HG03521 (cell line): Measurements from ENCODE around the gene MYO3B.
"Not testable (repeated sequence)": the region's sequence is repeated elsewhere in the genome, so short reads cannot be mapped to it uniquely, and the experiment has no call there.

ENCODE experiments used
- ATAC-seq: cut with Tn5 transposase; IDR thresholded peaks from one replicate; pipeline ENCODE4 v1.9.1; 2021; ENCODE audit warnings: mild to moderate bottlenecking, moderate library complexity; ENCODE audit not compliant: unreplicated experiment

Gene MYO3B

GRCh38 chr2:170671079-170671478 lies 493.1 kb downstream of the MYO3B start:
- no peak for ATAC-seq

DNA sequence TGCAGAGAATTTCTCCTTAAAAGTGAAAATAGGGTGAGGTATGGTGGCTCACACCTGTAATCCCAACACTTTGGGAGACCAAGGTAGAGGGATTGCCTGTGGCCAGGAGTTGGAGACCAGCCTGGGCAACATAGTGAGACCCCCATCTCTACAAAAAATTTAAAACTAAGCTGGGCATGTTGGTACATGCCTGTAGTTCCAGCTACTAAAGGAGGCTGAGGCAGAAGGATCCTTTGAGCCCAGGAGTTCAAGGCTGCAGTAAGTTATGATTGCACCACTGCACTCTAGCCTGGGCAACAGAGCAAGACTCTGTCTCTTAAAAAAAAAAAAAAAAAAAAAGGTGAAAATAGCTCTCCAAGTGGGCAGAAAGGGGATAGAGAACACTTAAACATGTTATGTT lies 496.3 kb downstream of the MYO3B start:
- not testable (repeated sequence) for ATAC-seq

DNA sequence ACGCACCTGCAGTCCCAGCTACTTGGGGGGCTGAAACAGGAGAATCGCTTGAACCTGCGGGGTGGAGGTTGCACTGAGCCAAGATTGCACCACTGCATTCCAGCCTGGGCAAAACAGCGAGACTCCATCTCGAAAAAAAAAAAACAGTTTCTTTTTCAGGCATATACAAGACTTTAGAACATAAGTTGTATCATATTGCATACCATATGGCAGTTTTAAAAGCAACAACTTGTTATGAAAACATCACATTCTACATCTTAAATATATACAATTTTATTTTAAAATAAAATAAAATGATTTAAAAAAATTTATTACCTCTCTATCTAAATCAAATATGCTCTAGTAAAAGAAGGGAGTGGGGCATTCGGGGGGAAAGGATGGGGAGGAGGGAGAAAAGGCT lies 497.8 kb downstream of the MYO3B start:
- ATAC-seq: no peak

- ATAC-seq: no peak
These were observed 501.7 kb downstream of the MYO3B start for GRCh38 chr2:170679607-170680079.

DNA sequence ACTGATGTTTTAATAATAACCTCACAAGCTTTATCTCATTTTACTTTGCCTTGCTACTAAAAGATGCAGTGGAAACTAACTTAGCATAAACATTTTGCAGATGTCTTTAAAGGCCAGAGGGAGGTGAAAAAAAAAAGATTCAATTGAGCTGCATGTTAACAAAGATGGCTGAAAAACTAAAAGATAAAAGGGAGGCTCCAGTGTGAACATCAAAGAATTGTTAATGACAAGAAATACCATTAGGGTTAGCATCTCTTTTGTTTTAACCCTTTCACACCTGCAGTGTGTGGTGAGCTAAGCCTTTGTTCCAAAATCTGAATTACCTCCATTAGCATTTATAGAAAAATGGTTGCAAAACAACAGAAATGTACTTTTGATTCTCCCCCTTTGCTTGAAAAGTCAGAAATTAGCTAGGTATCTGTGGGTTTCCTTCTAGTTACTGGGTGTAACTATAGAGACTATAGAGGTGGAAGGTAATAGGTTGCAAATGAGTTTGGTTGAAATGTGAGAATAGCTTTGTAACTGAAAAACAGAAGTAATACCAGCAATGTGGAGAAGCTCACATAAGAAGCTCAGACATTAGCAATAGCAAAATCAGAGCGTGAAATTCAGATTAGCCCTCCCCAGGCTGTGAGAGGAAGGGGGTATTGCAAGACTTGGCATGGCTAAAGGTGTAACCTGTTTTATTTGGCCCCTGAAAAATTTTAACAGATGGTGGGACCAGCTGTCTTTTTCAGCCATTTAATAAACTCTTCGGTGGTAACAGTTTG lies 502.4 kb downstream of the MYO3B start:
- peak; percentile 88 for ATAC-seq

- no peak for ATAC-seq
These were observed 503.4 kb downstream of the MYO3B start for GRCh38 chr2:170681311-170681710.

GRCh38 chr2:170685591-170685990 lies 507.6 kb downstream of the MYO3B start:
- ATAC-seq: no peak

- ATAC-seq: no peak
These were observed 511.5 kb downstream of the MYO3B start for GRCh38 chr2:170689481-170689880.

- ATAC-seq: no peak
These were observed 512.7 kb downstream of the MYO3B start for GRCh38 chr2:170690640-170691039.

DNA sequence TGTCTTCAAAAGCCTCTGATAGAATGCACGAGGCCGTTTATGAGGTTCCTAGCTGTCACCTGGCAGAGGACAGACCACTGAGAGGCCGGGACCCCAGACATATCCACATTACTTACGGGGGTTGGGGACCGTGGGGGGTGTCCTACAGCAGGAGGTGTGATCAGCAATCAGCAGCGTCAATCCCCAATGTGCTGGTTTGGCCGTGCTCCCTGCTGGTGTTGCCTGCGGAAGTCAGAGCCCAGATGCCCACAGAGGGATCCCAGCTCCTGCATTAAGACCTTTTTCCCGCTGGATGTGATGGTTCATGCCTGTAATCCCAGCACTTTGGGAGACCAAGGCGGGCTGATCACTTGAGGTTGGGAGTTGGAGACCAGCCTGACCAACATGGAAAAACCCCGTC lies 516.4 kb downstream of the MYO3B start:
- no peak for ATAC-seq

DNA sequence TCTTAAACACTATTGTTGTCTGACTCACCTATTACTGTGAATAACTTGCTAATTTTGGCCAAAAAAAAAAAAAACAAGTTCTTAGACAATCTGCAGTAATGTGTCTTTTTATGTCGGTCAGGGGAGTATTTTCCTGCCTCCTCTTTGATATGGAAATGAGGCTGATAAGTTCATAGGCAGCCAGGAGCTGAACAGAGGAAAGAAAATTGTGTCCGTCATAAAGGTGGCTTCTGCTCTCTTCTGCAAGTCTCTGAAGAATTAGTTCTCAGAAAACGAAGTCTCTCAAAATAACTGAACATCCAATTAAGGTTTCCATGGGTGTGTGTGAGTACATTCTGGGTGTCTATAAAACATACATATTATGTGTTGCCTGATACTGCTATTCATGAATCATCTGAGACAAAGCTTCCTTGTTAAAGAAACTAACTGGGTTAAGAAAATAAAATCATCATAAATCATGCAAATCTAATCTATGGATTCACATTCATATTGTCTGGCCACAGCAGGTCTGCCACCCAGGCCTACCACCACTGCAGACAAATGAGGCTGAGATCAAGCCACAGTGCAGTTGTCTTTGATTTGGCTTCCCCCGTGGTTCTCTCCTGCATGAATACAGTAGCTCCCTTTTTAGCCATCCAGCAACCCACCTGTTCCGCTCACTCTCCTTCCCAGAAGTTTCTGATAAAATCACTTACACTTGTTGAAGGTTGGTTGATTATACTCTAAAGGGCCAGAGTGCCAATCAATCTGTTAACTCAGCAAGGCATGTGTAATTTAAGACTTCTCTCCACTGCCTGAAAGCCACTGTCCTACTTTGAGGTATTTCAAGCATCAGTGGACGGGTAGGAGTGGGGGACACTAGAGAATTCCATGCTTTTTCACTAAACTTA lies 517.8 kb downstream of the MYO3B start:
- no peak for ATAC-seq

DNA sequence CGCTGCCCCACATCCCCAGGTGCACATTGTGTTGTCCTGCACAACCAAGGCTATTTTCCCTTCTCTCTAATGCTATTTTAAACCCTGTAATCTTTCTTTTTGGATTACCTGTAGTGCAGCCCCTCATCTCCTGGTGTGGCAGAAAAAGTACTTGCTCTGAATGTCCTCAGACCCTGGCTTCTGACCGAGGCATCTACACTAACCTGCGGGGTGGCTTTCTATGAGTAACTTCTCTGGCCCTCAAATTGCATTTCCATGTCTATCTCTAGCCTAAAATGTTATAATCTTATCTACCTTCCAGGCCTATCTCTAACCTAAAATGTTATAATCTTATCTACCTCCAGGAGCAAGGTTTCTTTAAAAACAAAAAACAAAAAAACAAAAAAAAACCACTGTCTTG lies 519.0 kb downstream of the MYO3B start:
- ATAC-seq: no peak

GRCh38 chr2:170701011-170701410 lies 523.1 kb downstream of the MYO3B start:
- ATAC-seq: no peak

DNA sequence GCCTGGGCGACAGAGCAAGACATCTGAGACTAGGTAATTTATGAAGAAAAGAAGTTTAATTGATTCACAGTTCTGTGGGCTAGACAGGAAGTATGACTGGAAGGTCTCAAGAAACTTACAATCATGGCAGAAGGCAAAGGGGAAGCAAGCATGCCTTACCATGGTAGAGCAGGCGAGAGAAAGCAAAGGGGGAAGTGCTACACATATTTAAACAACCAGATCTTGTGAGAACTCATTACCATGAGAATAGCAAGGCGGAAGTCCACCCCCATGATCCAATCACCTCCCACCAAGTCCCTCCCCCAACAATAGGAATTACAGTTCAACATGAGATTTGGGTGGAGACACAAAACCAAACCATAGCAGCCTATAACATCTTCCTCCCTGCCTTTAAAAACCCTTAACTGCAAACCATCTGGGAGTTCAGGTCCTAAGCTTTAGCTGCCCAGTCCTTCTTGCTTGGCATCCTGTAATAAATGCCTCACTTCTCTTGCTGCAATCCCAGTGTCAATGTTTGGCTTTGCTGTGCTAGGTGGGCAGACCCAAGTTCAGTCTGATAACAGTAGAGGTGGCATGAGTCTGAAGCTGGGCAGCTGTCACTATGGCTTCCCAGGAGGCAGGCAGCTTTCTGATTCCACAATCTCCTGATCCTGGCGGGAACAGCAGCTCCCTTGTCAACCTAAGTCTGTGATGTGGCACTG lies 526.0 kb downstream of the MYO3B start:
- ATAC-seq: no peak
